Neuron (in vitro differentiated cells): ENCODE results near the gene PTCH1.

Experiments
- H2AFZ ChIP-seq: one replicate; pipeline ENCODE4 v1.6.1; 2013; ENCODE audit warnings: low read depth, mild to moderate bottlenecking, inconsistent platforms, low read length, moderate library complexity
- H3K27me3 ChIP-seq: one replicate; pipeline ENCODE4 v1.6.1; 2013; ENCODE audit warnings: low read length; ENCODE audit not compliant: insufficient read depth
- H3K36me3 ChIP-seq: one replicate; pipeline ENCODE4 v1.6.1; 2013; ENCODE audit warnings: low read length; ENCODE audit not compliant: insufficient read depth
- H3K4me1 ChIP-seq: one replicate; pipeline ENCODE4 v1.6.1; 2013; ENCODE audit warnings: low read length; ENCODE audit not compliant: insufficient read depth
- H3K4me3 ChIP-seq: 2 replicates; pipeline ENCODE4 v1.5.1; 2013; ENCODE audit warnings: mild to moderate bottlenecking, low read length, moderate library complexity
- H3K9me3 ChIP-seq: one replicate; pipeline ENCODE4 v1.6.1; 2013; ENCODE audit warnings: low read length

PTCH1 gene

GRCh38 chr9:95486318-95486717 lies 30.5 kb downstream of the PTCH1 start:
- H3K36me3 ChIP-seq = peaks cover 80% of the 10 kb centered on the region
- peaks cover 46% of the 10 kb centered on the region for H3K4me1 ChIP-seq

GRCh38 chr9:95484225-95484624 lies 32.5 kb downstream of the PTCH1 start:
- H3K4me1 ChIP-seq = peaks cover 62% of the 10 kb centered on the region
- no peaks in the 10 kb centered on the region for H3K9me3 ChIP-seq
- no peak overlapping the region for H2AFZ ChIP-seq
- no peaks in the 10 kb centered on the region for H3K27me3 ChIP-seq
- H3K36me3 ChIP-seq = peaks cover 90% of the 10 kb centered on the region
- H3K4me3 ChIP-seq = no peak overlapping the region

More at GRCh38 chr9:95486318-95486717, 30.5 kb downstream of the PTCH1 start:
- Histone ChIP-seq H3K27me3 (no peaks in the 10 kb centered on the region), H3K4me3 (no peak overlapping the region), H3K9me3 (no peaks in the 10 kb centered on the region), H2AFZ (no peak overlapping the region)

- H2AFZ ChIP-seq = no peak overlapping the region
- H3K4me1 ChIP-seq = peaks cover 70% of the 10 kb centered on the region
Observed at GRCh38 chr9:95483431-95483830, 33.3 kb downstream of the PTCH1 start.

GRCh38 chr9:95482621-95483020 lies 34.1 kb downstream of the PTCH1 start:
- no peak overlapping the region for H3K4me3 ChIP-seq
- peaks cover 94% of the 10 kb centered on the region for H3K36me3 ChIP-seq
- H2AFZ ChIP-seq = no peak overlapping the region
- peaks cover 74% of the 10 kb centered on the region for H3K4me1 ChIP-seq
- no peaks in the 10 kb centered on the region for H3K27me3 ChIP-seq
- no peaks in the 10 kb centered on the region for H3K9me3 ChIP-seq

More at GRCh38 chr9:95483431-95483830, 33.3 kb downstream of the PTCH1 start:
- Histone ChIP-seq H3K4me3 (no peak overlapping the region), H3K9me3 (no peaks in the 10 kb centered on the region), H3K27me3 (no peaks in the 10 kb centered on the region), H3K36me3 (peaks cover 91% of the 10 kb centered on the region)

GRCh38 chr9:95481000-95481399 lies 35.8 kb downstream of the PTCH1 start:
- Histone ChIP-seq H3K36me3 (peaks cover 97% of the 10 kb centered on the region), H2AFZ (no peak overlapping the region), H3K9me3 (no peaks in the 10 kb centered on the region), H3K4me3 (no peak overlapping the region), H3K27me3 (no peaks in the 10 kb centered on the region), H3K4me1 (peaks cover 75% of the 10 kb centered on the region)

GRCh38 chr9:95480346-95480745 lies 36.4 kb downstream of the PTCH1 start:
- Histone ChIP-seq H3K27me3 (no peaks in the 10 kb centered on the region), H3K9me3 (no peaks in the 10 kb centered on the region), H3K4me1 (peaks cover 75% of the 10 kb centered on the region), H2AFZ (no peak overlapping the region), H3K4me3 (no peak overlapping the region), H3K36me3 (peaks cover 97% of the 10 kb centered on the region)

- H3K4me1 ChIP-seq = peaks cover 71% of the 10 kb centered on the region
- H3K27me3 ChIP-seq = no peaks in the 10 kb centered on the region
- no peak overlapping the region for H3K4me3 ChIP-seq
- no peak overlapping the region for H2AFZ ChIP-seq
- no peaks in the 10 kb centered on the region for H3K9me3 ChIP-seq
- peaks cover 97% of the 10 kb centered on the region for H3K36me3 ChIP-seq
Observed at GRCh38 chr9:95479330-95479729, 37.4 kb downstream of the PTCH1 start.

GRCh38 chr9:95478335-95478734 lies 38.4 kb downstream of the PTCH1 start:
- Histone ChIP-seq H3K36me3 (peaks cover 95% of the 10 kb centered on the region), H3K9me3 (no peaks in the 10 kb centered on the region), H3K4me1 (peaks cover 64% of the 10 kb centered on the region), H3K4me3 (no peak overlapping the region), H2AFZ (no peak overlapping the region), H3K27me3 (no peaks in the 10 kb centered on the region)

GRCh38 chr9:95477885-95478284 lies 38.9 kb downstream of the PTCH1 start:
- H3K4me1 ChIP-seq = peaks cover 60% of the 10 kb centered on the region
- peaks cover 95% of the 10 kb centered on the region for H3K36me3 ChIP-seq
- H3K27me3 ChIP-seq = no peaks in the 10 kb centered on the region
- no peak overlapping the region for H3K4me3 ChIP-seq
- H3K9me3 ChIP-seq = no peaks in the 10 kb centered on the region
- no peak overlapping the region for H2AFZ ChIP-seq

- H3K27me3 ChIP-seq = no peaks in the 10 kb centered on the region
- peaks cover 96% of the 10 kb centered on the region for H3K36me3 ChIP-seq
- H3K4me3 ChIP-seq = no peak overlapping the region
- H2AFZ ChIP-seq = no peak overlapping the region
- no peaks in the 10 kb centered on the region for H3K9me3 ChIP-seq
- H3K4me1 ChIP-seq = peaks cover 56% of the 10 kb centered on the region
Observed at GRCh38 chr9:95477441-95477840, 39.3 kb downstream of the PTCH1 start.

GRCh38 chr9:95468791-95469190 lies 48.0 kb downstream of the PTCH1 start:
- H2AFZ ChIP-seq = no peak overlapping the region
- H3K4me1 ChIP-seq = peaks cover 17% of the 10 kb centered on the region
- peaks cover 89% of the 10 kb centered on the region for H3K36me3 ChIP-seq
- H3K4me3 ChIP-seq = no peak overlapping the region
- H3K9me3 ChIP-seq = peaks cover 5% of the 10 kb centered on the region
- no peaks in the 10 kb centered on the region for H3K27me3 ChIP-seq

GRCh38 chr9:95465115-95465514 lies 51.7 kb downstream of the PTCH1 start:
- Histone ChIP-seq H3K9me3 (peaks cover 5% of the 10 kb centered on the region), H3K4me3 (no peak overlapping the region), H3K27me3 (no peaks in the 10 kb centered on the region), H3K36me3 (peaks cover 93% of the 10 kb centered on the region), H3K4me1 (peaks cover 41% of the 10 kb centered on the region), H2AFZ (no peak overlapping the region)

- no peaks in the 10 kb centered on the region for H3K27me3 ChIP-seq
- H3K4me3 ChIP-seq = no peak overlapping the region
- no peaks in the 10 kb centered on the region for H3K9me3 ChIP-seq
- peaks cover 47% of the 10 kb centered on the region for H3K4me1 ChIP-seq
- no peak overlapping the region for H2AFZ ChIP-seq
- peaks cover 93% of the 10 kb centered on the region for H3K36me3 ChIP-seq
Observed at GRCh38 chr9:95463148-95464060, 53.4 kb downstream of the PTCH1 start.
